Fibroblast of the aortic adventitia (primary cell): ENCODE measurements around the gene CFAP45. TPM values are rescaled to one million over a fixed set of nuclear protein-coding genes. Genes with fewer than 3 reads are reported as not detected.

Experiments
- DNase-seq: peaks from one replicate; pipeline ENCODE4 v3.0.0-alpha.2; 2010; ENCODE audit warnings: low read depth
- H3K4me3 ChIP-seq: 2 replicates; pipeline ENCODE4 v1.5.1; 2011; ENCODE audit warnings: low read depth, mild to moderate bottlenecking, control low read depth, low read length, moderate library complexity
- CTCF ChIP-seq: IDR thresholded peaks from 2 replicates; pipeline ENCODE4 v1.5.1; 2011; ENCODE audit warnings: mild to moderate bottlenecking, low read length, control low read depth, inconsistent platforms; ENCODE audit not compliant: insufficient read depth
- total RNA-seq: library from RNA; depleted of rRNA; stranded (reverse); fragments of >200 nt; gene quantifications from 2 replicates; pipeline ENCODE4 v1.2.3, GENCODE V29; 2012; ENCODE audit warnings: low replicate concordance

The CFAP45 gene
- total RNA-seq, 1 donor, result 0.27 TPM

- no peak overlapping the region for H3K4me3 ChIP-seq
- TF ChIP-seq CTCF, result no peak
- DNase-seq, result no peak
Measured at GRCh38 chr1:159935719-159936272, 35.8 kb upstream of the CFAP45 start.

GRCh38 chr1:159935305-159935704 lies 35.3 kb upstream of the CFAP45 start:
- H3K4me3 ChIP-seq, result no peak overlapping the region
- no peak for DNase-seq
- no peak for TF ChIP-seq CTCF

GRCh38 chr1:159934136-159935039 lies 34.4 kb upstream of the CFAP45 start:
- TF ChIP-seq CTCF, result no peak
- no peak for DNase-seq

GRCh38 chr1:159933347-159933746 lies 33.4 kb upstream of the CFAP45 start:
- no peak for TF ChIP-seq CTCF
- H3K4me3 ChIP-seq, result no peak overlapping the region
- no peak for DNase-seq

More at GRCh38 chr1:159934136-159935039, 34.4 kb upstream of the CFAP45 start:
- no peak overlapping the region for H3K4me3 ChIP-seq

GRCh38 chr1:159932296-159933285 lies 32.6 kb upstream of the CFAP45 start:
- H3K4me3 ChIP-seq, result no peak overlapping the region
- no peak for DNase-seq
- no peak for TF ChIP-seq CTCF

- TF ChIP-seq CTCF, result no peak
- no peak overlapping the region for H3K4me3 ChIP-seq
- DNase-seq, result no peak
Measured at GRCh38 chr1:159931795-159932173, 31.8 kb upstream of the CFAP45 start.
